PC-3 (cell line): ENCODE results near the gene HSF2.

Source experiments
- EZH2 ChIP-seq: fragments of 300-600 bp; sonication (generic); IDR thresholded peaks from one replicate; pipeline ENCODE4 v1.6.1; 2017; ENCODE audit warnings: antibody characterized with exemption, mild to moderate bottlenecking, low read length; ENCODE audit not compliant: unreplicated experiment
- EZH2phosphoT487 ChIP-seq: fragments of 300-600 bp; sonication (generic); IDR thresholded peaks from 2 replicates; pipeline ENCODE4 v1.6.1; 2018; ENCODE audit warnings: mild to moderate bottlenecking, antibody characterized with exemption, low read length, borderline replicate concordance
- TF ChIP-seq, protein P1 (sequence below): fragments of 300-600 bp; sonication (generic); conservative IDR thresholded peaks from 2 replicates; pipeline ENCODE4 v1.5.1; 2017; ENCODE audit warnings: antibody characterized with exemption, low read depth, mild to moderate bottlenecking, low read length

DNA sequence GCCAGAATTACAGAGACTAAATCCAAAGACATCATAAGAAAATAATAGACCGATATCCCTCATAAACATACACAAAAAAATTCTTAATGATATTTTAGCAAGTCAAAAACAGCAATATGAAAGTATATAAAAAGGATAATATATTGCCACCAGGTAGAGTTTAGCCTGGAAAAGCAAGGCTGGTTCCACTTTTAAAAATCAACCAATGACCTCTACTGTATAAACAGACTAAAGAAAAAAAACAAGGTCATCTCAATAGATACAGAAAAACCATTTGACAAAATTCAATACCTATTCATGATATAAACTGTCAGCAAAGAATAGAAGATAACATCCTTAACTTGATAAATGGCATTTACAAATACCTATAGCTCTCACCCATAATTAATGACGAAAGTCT is 62.4 kb downstream of the HSF2 start:
- TF ChIP-seq, protein P1, sequence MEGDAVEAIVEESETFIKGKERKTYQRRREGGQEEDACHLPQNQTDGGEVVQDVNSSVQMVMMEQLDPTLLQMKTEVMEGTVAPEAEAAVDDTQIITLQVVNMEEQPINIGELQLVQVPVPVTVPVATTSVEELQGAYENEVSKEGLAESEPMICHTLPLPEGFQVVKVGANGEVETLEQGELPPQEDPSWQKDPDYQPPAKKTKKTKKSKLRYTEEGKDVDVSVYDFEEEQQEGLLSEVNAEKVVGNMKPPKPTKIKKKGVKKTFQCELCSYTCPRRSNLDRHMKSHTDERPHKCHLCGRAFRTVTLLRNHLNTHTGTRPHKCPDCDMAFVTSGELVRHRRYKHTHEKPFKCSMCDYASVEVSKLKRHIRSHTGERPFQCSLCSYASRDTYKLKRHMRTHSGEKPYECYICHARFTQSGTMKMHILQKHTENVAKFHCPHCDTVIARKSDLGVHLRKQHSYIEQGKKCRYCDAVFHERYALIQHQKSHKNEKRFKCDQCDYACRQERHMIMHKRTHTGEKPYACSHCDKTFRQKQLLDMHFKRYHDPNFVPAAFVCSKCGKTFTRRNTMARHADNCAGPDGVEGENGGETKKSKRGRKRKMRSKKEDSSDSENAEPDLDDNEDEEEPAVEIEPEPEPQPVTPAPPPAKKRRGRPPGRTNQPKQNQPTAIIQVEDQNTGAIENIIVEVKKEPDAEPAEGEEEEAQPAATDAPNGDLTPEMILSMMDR: no peak
- TF ChIP-seq EZH2 (no peak), EZH2phosphoT487 (no peak)
